Tibial nerve (tissue), 4 donors: Measurements from ENCODE around the gene CNOT6. TPM values are rescaled to one million over a fixed set of nuclear protein-coding genes. Genes with fewer than 3 reads are reported as not detected.

ENCODE experiments used
- DNase-seq, 2 donors: peaks; one replicate each; pipeline ENCODE4 v3.0.0-alpha.2; 2019; ENCODE audit warnings: low spot score in 2 of 2
- H3K27ac ChIP-seq, 4 donors: fragments of 200-600 bp; sonication (generic) in 3 of 4; one replicate each; pipeline ENCODE4 v1.5.1; 2017 to 2019; ENCODE audit warnings: mild to moderate bottlenecking in 1 of 4
- H3K27me3 ChIP-seq, 2 donors: fragments of 200-600 bp; sonication (generic) in 1 of 2; one replicate each; pipeline versions ENCODE4 v1.5.1 to v1.6.0; 2017 to 2019
- H3K36me3 ChIP-seq, 3 donors: fragments of 200-600 bp; sonication (generic); one replicate each; pipeline ENCODE4 v1.5.1; 2018 to 2019
- H3K4me1 ChIP-seq, 4 donors: fragments of 200-600 bp; sonication (generic) in 3 of 4; one replicate each; pipeline ENCODE4 v1.5.1; 2017 to 2019
- H3K4me3 ChIP-seq, 4 donors: fragments of 200-600 bp; sonication (generic) in 3 of 4; one replicate each; pipeline ENCODE4 v1.5.1; 2017 to 2019; ENCODE audit warnings: mild to moderate bottlenecking in 1 of 4, moderate library complexity in 1 of 4
- H3K9me3 ChIP-seq, 4 donors: fragments of 200-600 bp; sonication (generic) in 3 of 4; one replicate each; pipeline ENCODE4 v1.5.1; 2017 to 2019
- EP300 ChIP-seq, 2 donors: sonication (generic); formaldehyde crosslinking; IDR thresholded peaks; one replicate each; pipeline ENCODE4 v1.6.1; 2017; ENCODE audit warnings: antibody characterized with exemption in 2 of 2, mild to moderate bottlenecking in 1 of 2
- POLR2A ChIP-seq, 2 donors: fragments of 450-650 bp; IDR thresholded peaks; one replicate each; pipeline ENCODE4 v1.6.1; 2017; ENCODE audit warnings: antibody characterized with exemption in 2 of 2, mild to moderate bottlenecking in 2 of 2, moderate library complexity in 2 of 2
- WGBS, 2 donors: methylation state at CpG; one replicate each; pipeline ENCODE4 v1.1.5; 2018; 5-methylcytosine and 5-hydroxymethylcytosine counted together
- total RNA-seq, 4 donors: library from RNA; depleted of rRNA; stranded (reverse); fragments of >200 nt; gene quantifications; one replicate each; pipeline ENCODE4 v1.1.0, GENCODE V29; 2016
- TF ChIP-seq, protein P1 (sequence below), 5 experiments: fragments of 200-600 bp in 3 of 5; fragments of 450-650 bp in 2 of 5; sonication (generic) in 3 of 5; IDR thresholded peaks; one replicate each; pipeline ENCODE4 v1.5.1; 2016 to 2019; ENCODE audit warnings: antibody characterized with exemption in 5 of 5, mild to moderate bottlenecking in 3 of 5, moderate library complexity in 2 of 5

CNOT6 gene
- total RNA-seq, 4 donors from 2014 or later = 14.0 to 18.0 (median 15.5) TPM

GRCh38 chr5:180623844-180624243, 129.7 kb downstream of the CNOT6 start:
- no peak for DNase-seq
- WGBS, 2 donors = 79 to 90% methylated on average over 11 to 12 of the region's 15 CpGs
- Histone ChIP-seq H3K36me3 (no peaks in the 10 kb centered on the region), H3K27me3 (peaks cover 0 to 7% of the 10 kb centered on the region in 2 donors), H3K4me1 (peaks cover 0 to 5% (median 0%) of the 10 kb centered on the region in 4 donors), H3K4me3 (no peak overlapping the region), H3K27ac (no peak overlapping the region), H3K9me3 (no peaks in the 10 kb centered on the region)
- no peak for TF ChIP-seq POLR2A (IDR thresholded peaks at IDR 0.05)
- TF ChIP-seq, protein P1, sequence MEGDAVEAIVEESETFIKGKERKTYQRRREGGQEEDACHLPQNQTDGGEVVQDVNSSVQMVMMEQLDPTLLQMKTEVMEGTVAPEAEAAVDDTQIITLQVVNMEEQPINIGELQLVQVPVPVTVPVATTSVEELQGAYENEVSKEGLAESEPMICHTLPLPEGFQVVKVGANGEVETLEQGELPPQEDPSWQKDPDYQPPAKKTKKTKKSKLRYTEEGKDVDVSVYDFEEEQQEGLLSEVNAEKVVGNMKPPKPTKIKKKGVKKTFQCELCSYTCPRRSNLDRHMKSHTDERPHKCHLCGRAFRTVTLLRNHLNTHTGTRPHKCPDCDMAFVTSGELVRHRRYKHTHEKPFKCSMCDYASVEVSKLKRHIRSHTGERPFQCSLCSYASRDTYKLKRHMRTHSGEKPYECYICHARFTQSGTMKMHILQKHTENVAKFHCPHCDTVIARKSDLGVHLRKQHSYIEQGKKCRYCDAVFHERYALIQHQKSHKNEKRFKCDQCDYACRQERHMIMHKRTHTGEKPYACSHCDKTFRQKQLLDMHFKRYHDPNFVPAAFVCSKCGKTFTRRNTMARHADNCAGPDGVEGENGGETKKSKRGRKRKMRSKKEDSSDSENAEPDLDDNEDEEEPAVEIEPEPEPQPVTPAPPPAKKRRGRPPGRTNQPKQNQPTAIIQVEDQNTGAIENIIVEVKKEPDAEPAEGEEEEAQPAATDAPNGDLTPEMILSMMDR (IDR thresholded peaks at IDR 0.05) = no peak
- TF ChIP-seq EP300 (IDR thresholded peaks at IDR 0.05) = no peak

DNA sequence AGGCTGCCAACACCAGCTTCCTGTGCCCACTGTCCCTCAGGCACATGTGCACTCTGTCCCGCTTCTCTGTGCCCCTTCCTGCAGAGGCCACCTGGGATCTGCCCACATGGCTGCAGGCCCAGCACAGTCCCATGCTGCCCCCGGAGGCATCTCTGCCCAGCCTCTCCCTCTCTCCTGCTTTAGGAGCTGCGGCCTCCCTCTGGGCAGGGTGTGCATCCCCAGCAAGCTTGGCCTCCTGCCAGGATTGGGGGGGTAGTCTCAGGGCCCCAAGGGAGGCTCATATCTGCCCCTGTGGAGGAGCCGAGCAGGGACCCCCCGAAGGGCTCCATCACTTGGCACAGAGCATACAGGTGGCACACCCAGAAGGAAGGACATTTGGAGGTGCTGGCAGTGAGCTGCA, 130.4 kb downstream of the CNOT6 start:
- WGBS, 2 donors = 58 to 67% methylated on average over 1 to 4 of the region's 5 CpGs
- Histone ChIP-seq H3K4me1 (no peaks in the 10 kb centered on the region), H3K27me3 (peaks cover 0 to 3% of the 10 kb centered on the region in 2 donors), H3K36me3 (no peaks in the 10 kb centered on the region), H3K27ac (no peak overlapping the region), H3K4me3 (no peak overlapping the region), H3K9me3 (no peaks in the 10 kb centered on the region)
- TF ChIP-seq, protein P1 (IDR thresholded peaks at IDR 0.05) = no peak
- no peak for TF ChIP-seq POLR2A (IDR thresholded peaks at IDR 0.05)
- TF ChIP-seq EP300 (IDR thresholded peaks at IDR 0.05) = no peak
- DNase-seq = no peak

DNA sequence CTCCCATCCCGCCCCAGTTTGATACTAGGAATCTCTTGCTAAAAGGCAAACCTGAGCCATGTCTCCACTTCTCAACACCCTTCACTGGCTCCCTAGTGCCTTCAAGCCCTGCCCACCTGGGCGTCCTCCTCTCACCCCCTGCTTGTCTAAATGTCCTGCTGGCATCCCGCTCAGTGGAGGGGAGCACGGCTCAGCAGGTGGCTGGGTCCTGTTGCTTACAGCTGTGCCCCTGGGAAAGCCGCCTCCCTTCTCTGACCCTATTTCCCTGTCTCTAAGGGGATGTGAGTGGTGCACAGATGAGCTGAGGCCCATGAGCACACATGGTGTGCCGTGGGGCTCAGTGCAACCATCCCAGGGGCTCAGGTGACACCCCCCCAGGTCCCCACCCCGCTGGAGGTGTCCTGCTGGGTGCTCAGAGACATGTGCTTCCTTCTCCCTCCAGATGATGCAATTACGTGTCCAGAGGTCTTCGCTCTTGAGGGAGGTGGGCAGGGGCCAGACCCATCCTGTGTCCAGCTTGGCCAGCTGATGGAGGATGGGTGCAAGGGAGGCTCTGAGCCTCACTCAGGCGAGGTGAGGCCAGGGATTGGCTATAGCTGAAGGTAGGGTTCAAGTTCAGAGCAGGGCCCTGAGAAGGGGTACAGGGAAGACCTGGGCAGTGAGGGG, 131.1 kb downstream of the CNOT6 start:
- TF ChIP-seq POLR2A (IDR thresholded peaks at IDR 0.05) = no peak
- TF ChIP-seq, protein P1 (IDR thresholded peaks at IDR 0.05) = no peak
- no peak for TF ChIP-seq EP300 (IDR thresholded peaks at IDR 0.05)
- Histone ChIP-seq H3K4me3 (no peak overlapping the region), H3K36me3 (no peaks in the 10 kb centered on the region), H3K9me3 (no peaks in the 10 kb centered on the region), H3K4me1 (no peaks in the 10 kb centered on the region), H3K27ac (no peak overlapping the region), H3K27me3 (no peaks in the 10 kb centered on the region)
- WGBS, 2 donors = 72 to 74% methylated on average over 10 of the region's 10 CpGs
- DNase-seq = no peak

DNA sequence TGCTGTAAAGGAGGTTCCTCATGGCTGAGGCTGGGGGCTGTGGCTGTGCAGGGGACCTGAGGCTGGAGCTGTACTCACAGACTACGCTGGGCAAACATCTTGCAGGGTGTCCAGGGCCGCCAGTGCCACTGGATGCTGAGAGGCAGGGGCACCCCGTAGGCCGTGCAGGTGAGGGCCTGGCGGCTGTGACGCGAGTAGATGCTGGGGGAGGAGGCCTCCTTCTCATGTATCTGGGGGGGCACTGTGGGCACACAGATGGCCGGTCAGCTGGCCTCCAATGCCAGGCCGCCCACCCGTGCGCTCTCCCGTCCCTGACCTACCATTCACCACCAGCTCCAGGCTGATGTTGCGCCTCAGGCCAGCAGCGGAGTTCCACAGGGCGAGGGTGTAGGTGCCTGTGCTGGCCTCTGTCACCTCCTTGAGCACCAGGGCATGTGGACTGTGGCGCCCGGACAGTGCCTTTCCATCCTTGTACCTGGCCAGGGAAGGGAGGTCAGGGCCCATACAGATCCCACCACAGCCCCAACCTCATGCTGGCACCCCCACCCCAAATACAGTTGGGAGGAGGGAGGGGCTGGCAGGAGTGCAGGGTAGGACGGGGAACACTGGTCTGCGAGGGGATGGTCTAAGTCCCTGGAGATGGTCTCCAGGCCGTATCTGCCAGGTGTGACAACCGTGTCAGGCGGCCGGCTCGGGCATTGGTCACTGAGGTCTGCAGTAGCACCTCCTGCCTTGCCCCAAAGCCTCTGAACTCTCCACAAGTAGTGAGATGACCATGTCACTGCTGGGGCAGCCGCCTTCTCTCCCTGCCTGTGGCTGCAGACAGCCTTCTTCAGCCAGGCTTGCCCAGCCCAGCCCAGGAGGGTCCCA, 131.8 kb downstream of the CNOT6 start:
- TF ChIP-seq EP300 (IDR thresholded peaks at IDR 0.05) (no peak), POLR2A (IDR thresholded peaks at IDR 0.05) (no peak)
- TF ChIP-seq, protein P1 (IDR thresholded peaks at IDR 0.05) = no peak
- DNase-seq = no peak
- Histone ChIP-seq H3K4me3 (no peak overlapping the region), H3K36me3 (no peaks in the 10 kb centered on the region), H3K9me3 (no peaks in the 10 kb centered on the region), H3K27me3 (no peaks in the 10 kb centered on the region), H3K4me1 (no peaks in the 10 kb centered on the region), H3K27ac (no peak overlapping the region)
- WGBS, 2 donors = 83 to 84% methylated on average over 18 to 24 of the region's 25 CpGs
